ENCODE measurements around the gene MSN.

MSN gene

GRCh38 chrX:65744965-65745364 is 77.5 kb downstream of the MSN start:
- H3K36me3 ChIP-seq, result peaks cover 10 to 19% (median 15%) of the 10 kb centered on the region in 3 donors
- no peaks in the 10 kb centered on the region for H3K4me1 ChIP-seq
- H3K9me3 ChIP-seq, result no peaks in the 10 kb centered on the region
- H3K27ac ChIP-seq, result no peak overlapping the region
- intact Hi-C loops (cut with DNase I; ENCODE audit: low total_unique reads), result no loop called here
- H3K4me3 ChIP-seq, result no peak overlapping the region
- H3K27me3 ChIP-seq, result no peaks in the 10 kb centered on the region
- no peak for DNase-seq
- TF ChIP-seq, protein P1, sequence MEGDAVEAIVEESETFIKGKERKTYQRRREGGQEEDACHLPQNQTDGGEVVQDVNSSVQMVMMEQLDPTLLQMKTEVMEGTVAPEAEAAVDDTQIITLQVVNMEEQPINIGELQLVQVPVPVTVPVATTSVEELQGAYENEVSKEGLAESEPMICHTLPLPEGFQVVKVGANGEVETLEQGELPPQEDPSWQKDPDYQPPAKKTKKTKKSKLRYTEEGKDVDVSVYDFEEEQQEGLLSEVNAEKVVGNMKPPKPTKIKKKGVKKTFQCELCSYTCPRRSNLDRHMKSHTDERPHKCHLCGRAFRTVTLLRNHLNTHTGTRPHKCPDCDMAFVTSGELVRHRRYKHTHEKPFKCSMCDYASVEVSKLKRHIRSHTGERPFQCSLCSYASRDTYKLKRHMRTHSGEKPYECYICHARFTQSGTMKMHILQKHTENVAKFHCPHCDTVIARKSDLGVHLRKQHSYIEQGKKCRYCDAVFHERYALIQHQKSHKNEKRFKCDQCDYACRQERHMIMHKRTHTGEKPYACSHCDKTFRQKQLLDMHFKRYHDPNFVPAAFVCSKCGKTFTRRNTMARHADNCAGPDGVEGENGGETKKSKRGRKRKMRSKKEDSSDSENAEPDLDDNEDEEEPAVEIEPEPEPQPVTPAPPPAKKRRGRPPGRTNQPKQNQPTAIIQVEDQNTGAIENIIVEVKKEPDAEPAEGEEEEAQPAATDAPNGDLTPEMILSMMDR (IDR thresholded peaks at IDR 0.05), result no peak

DNA sequence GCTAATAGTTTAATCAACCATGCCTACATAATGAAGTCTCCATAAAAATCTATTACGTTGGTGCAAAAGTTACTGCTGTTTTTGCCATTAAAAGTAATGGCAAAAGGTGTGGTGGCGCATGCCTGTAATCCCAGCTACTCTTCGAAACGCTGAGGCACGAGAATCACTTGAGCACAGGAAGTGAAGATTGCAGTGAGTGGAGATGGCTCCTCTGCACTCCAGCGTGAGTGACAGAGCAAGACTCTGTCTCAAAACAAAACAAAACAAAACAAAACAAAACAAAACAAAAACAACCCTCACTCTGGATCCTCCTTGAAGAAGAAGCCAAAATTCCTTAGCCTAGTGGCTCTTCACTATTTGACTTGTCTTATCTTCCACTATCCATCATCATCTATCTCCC is 78.0 kb downstream of the MSN start:
- no peak overlapping the region for H3K4me3 ChIP-seq
- H3K27me3 ChIP-seq, result no peaks in the 10 kb centered on the region
- intact Hi-C loops (cut with DNase I; ENCODE audit: low total_unique reads), result no loop called here
- TF ChIP-seq, protein P1 (IDR thresholded peaks at IDR 0.05), result no peak
- no peak overlapping the region for H3K27ac ChIP-seq
- H3K36me3 ChIP-seq, result peaks cover 5 to 14% (median 10%) of the 10 kb centered on the region in 3 donors
- H3K9me3 ChIP-seq, result no peaks in the 10 kb centered on the region
- no peak for DNase-seq
- no peaks in the 10 kb centered on the region for H3K4me1 ChIP-seq

DNA sequence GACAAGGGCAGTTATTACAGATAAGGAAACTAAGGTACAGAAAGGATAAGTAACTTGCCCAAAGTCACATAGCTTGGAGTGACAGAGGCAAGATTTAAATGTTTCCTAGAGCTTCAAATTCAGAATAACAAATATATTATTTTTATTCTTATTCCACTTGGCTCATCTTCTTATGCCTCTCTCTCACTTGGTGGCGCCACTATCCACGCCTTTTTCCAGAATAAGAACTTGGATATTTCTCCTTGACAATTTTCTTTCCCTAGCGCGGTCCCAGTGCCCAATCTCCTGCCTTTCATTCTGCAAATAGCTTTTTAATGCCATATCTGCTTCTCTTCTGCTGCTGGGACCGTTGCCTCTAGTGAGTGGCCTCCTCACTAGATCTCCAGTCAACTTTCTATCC is 78.5 kb downstream of the MSN start:
- H3K4me1 ChIP-seq, result no peaks in the 10 kb centered on the region
- peaks cover 0 to 12% (median 4%) of the 10 kb centered on the region in 3 donors for H3K36me3 ChIP-seq
- H3K4me3 ChIP-seq, result no peak overlapping the region
- no peak for DNase-seq
- intact Hi-C loops (cut with DNase I; ENCODE audit: low total_unique reads), result no loop called here
- H3K27ac ChIP-seq, result no peak overlapping the region
- no peaks in the 10 kb centered on the region for H3K9me3 ChIP-seq
- TF ChIP-seq, protein P1 (IDR thresholded peaks at IDR 0.05), result no peak
- H3K27me3 ChIP-seq, result no peaks in the 10 kb centered on the region

DNA sequence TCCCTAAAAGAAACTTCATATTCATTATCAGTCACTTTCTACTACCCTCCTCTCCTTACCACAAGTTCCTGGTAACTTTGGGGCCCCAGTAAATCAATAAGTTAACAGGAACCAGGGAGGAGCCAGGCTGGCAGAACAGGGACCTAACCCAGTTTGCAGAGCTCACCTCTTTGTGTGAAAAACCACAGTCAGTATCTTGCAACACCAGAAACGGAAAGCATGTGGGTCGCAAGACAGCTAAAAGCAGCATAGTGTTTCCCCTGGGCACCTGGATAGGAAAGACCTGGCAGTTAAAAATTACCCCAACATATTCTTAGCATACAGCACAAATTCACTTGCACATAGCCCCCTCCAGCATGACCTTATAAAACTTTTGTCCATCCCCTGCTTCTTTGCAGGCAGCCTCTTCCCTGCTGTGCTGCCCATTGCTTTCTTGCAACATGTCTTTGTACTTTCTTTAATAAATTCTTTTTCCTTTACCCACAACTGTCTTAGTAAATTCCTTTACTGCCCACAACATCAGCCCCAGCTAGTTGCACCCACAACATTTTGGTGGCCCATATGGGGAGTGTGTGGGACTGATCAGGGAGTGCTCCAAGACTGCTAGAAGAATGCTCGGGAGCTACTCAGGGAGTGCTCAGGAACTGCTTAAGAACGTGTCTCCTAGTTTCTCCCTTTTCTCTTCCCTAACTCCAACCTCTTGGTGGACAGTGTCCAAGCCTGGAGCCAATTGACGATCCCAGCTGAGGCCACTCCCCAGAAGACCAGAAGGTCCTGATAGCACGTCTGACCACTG is 83.4 kb downstream of the MSN start:
- intact Hi-C loops (cut with DNase I; ENCODE audit: low total_unique reads), result no loop called here
- Histone ChIP-seq H3K9me3 (peaks cover 0 to 13% (median 0%) of the 10 kb centered on the region in 3 donors), H3K36me3 (no peaks in the 10 kb centered on the region), H3K27ac (no peak overlapping the region), H3K4me3 (no peak overlapping the region), H3K4me1 (no peaks in the 10 kb centered on the region), H3K27me3 (no peaks in the 10 kb centered on the region)
- DNase-seq, result no peak
- TF ChIP-seq, protein P1 (IDR thresholded peaks at IDR 0.05), result no peak

DNA sequence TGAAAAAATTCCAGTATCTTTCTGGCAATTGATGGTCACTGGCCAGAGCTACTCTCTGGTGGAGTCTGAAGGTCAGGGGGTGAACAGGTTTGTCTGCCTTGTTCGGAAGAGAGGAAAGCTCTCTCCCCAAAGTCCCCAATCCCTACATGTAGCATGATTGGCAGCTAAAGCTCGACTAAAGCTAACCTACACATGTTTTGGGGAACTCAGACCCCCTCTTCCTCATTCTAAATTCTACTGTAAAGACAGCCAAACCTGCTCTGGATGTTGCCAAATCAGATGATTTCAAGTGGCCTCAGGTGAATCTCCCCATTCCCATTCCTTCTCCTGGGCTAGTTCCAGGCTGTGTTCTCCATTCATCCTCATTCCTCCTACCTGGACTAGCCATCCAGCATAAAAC is 84.1 kb downstream of the MSN start:
- DNase-seq, result no peak
- Histone ChIP-seq H3K4me3 (no peak overlapping the region), H3K4me1 (no peaks in the 10 kb centered on the region), H3K27me3 (no peaks in the 10 kb centered on the region), H3K27ac (no peak overlapping the region), H3K9me3 (peaks cover 0 to 13% (median 0%) of the 10 kb centered on the region in 3 donors), H3K36me3 (no peaks in the 10 kb centered on the region)
- TF ChIP-seq, protein P1 (IDR thresholded peaks at IDR 0.05), result no peak
- intact Hi-C loops (cut with DNase I; ENCODE audit: low total_unique reads), result no loop called here
